ENCODE results near the gene RBPMS2.

- TF ChIP-seq CTCF (IDR thresholded peaks at IDR 0.05) = no peak
- no peak for TF ChIP-seq ZFX (IDR thresholded peaks at IDR 0.05; ENCODE audit: borderline replicate concordance)
These were observed 76.6 kb downstream of the RBPMS2 start for GRCh38 chr15:64698823-64699222.

Data from 22Rv1 (cell line).